HG03064 (cell line): ENCODE measurements around the gene MMP24OS.
"Not testable (repeated sequence)": the region's sequence is repeated elsewhere in the genome, so short reads cannot be mapped to it uniquely, and the experiment has no call there.

Experiments used
- ATAC-seq: cut with Tn5 transposase; IDR thresholded peaks from one replicate; pipeline ENCODE4 v1.9.1; 2021; ENCODE audit warnings: low read depth; ENCODE audit not compliant: unreplicated experiment

MMP24OS gene

DNA sequence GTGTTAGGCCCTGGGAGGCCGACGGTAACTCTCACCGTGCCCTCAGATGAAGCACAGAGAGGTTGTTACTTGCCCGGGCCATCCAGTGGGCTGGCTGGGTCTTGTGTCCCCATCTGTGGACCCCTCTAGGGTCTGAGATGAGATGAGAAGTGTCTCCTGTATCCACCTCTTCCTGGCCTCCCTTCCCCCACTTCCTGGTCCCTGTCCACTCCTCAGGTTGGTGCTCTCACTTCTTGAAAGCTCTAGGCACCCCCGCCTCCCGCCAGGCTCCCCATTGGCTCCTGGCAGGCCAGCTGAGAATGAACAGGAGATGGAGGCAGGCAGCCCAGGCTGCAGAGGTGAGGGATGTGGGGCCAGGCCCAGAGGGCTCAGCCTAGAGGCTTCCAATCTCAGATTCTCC, 1.5 kb downstream of the MMP24OS start:
- no peak for ATAC-seq

DNA sequence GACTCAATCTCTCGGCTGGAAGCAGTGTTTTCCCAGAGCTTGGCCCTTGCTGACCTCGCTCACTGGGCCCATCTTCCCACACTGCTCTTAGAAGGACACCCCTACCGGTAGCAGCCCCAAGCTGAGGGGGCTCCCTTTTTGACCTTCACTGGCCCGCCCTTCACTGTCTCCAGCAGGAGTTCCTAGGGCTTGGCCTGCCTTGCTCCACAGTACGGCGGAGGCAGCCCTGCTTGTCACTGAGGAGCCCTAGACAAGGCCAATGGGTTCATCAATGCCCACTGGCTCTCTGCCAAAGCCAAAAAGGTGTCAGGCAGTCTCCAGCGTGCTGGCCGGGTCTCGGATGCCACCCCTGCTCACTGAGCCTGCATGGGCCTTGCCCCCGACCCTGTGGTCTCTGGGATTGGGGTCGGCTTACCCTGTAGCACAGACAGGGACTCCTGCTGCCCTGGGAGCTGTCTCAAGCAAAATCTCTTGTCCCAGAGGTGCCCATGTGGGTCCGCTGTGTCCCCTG, 2.1 kb downstream of the MMP24OS start:
- no peak for ATAC-seq

- no peak for ATAC-seq
Observed at GRCh38 chr20:35274172-35275092, 3.5 kb downstream of the MMP24OS start.

GRCh38 chr20:35273449-35274171, 4.3 kb downstream of the MMP24OS start:
- no peak for ATAC-seq

DNA sequence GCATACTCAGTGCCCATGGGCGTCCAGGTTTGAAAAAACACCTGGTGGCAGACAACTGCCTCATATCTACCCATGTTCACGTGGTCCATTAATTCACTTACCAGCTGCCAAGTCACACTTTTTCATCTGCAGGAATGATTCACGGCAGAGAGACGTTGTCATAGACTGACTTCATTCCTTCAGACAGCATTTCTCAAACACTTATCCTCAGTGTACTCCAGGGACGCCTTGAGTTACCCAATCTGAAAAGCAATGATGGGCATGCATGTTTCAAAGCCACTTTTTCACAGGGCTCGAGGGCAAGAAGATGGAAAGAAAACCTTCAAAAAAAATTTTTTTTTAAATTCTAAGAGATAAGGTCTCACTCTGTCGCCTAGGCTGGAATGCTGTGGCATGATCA, 6.0 kb downstream of the MMP24OS start:
- ATAC-seq: no peak

- no peak for ATAC-seq
Observed at GRCh38 chr20:35271073-35271882, 6.6 kb downstream of the MMP24OS start.

GRCh38 chr20:35270021-35270902, 7.7 kb downstream of the MMP24OS start:
- no peak for ATAC-seq

DNA sequence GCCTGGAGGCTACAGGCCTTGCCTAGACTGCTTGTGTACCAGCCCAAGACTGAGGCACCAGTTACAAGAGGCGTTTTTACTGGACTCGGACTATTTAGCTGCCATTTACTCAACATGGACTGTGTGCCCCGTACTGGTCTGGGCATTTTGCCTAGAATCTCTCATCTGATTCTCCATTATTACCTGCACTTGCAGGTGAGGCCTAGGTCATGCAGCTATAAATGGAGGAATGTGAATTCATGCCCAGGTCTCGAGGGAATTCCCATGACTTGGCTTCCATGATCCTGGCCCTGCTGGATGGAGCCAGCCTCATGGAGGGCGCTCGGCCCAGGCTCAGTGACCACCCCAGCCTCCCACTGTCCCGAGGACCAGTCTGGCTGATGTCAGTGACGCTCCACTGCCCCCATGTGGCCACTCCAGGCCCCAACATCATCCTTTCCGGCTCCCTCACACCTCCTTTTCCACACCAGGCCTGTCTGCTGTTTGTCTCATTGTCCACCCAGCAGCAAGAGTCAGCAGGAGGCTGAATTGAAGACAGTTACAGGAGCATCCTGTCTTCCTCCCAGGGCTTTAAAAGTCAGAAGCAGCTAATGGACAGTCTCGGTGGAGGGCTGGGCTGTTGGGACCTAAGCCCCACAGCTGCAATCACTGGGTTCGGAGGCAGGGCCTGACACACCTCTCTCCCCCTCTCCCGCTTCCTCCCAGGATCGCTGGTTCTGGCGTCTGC, 8.7 kb downstream of the MMP24OS start:
- ATAC-seq: no peak

GRCh38 chr20:35267092-35267491, 10.8 kb downstream of the MMP24OS start:
- no peak for ATAC-seq

DNA sequence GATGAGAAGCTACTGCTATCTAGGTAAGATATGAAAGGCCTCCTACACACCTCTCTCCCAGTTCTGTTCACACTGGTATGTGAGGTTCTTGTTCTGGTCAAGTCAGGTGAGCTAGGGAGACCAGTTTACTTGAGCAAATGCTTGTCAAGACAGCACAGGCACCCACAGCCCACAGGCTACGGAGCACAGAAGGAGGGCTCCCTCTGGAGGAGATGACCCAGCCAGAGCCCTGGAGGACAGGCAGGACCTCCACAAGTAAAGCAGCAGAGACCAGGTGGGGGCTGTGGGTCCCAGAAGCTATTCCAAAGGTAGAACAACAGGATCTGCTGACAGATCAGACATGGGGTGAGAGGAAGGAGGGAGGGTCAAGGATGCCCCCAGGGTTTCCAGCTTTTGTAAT, 13.2 kb downstream of the MMP24OS start:
- no peak for ATAC-seq

DNA sequence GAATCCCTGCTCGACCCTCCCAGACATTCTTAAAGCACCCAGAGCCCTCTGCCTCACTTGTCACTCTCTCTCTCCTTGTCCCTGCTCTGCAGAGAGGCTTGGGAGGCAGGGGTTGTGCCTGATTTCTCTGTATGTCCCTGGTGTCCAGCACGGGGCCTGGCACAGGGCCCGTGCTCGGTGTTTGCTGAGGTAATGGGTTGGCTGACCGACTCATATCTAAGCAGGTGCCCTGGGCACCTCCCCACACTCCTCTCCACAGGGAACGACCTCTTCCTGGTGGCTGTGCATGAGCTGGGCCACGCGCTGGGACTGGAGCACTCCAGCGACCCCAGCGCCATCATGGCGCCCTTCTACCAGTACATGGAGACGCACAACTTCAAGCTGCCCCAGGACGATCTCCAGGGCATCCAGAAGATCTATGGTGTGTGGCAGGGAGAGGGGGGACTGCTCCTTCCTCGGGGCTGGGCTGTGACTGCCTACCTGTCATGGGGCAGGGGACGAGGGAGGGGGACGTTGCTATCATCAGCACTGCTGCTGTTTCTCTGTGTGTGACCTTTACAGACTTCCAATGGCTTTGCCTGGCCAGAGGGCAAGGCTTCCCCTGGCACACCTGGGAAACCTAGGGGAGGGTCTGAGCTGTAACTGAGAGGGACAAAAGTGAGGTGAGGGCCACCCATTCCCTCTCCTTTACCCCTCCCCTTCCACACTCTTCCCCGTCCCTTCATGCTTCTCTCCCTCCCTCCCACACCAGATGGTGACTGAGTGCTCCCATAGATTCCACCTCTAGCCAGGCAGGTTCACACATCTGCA, 14.2 kb downstream of the MMP24OS start:
- no peak for ATAC-seq

DNA sequence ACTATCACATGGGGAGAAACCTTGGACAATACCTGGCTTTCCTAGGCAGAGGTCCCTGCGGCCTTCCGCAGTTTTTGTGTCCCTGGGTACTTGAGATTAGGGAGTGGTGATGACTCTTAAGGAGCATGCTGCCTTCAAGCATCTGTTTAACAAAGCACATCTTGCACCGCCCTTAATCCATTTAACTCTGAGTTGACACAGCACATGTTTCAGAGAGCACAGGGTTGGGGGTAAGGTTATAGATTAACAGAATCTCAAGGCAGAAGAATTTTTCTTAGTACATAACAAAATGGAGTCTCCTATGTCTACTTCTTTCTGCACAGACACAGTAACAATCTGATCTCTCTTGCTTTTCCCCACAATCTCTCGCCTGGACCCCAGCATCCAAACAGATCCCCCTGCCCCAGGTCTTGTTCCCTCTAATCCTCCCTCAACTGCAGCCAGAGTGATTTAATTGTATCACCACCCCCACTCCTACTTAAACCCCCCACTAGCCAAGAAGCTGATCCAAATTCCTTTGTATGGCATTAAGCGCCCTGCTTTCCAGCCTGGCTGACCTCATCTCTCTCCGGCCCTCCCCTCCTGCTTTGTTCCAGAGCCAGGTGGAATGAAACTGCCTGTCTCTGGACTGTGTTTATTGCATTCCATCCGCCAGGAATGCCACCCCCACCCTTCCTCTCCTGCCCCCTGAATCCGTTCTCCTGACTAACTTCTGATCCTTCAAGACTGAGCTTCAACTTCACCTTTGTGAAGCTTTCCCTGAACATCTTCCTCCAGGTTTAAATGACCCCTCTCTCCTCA, 15.0 kb downstream of the MMP24OS start:
- ATAC-seq: not testable (repeated sequence)

GRCh38 chr20:35262321-35262720, 15.6 kb downstream of the MMP24OS start:
- ATAC-seq: not testable (repeated sequence)

- ATAC-seq: no peak
Observed at GRCh38 chr20:35260426-35260825, 17.5 kb downstream of the MMP24OS start.

GRCh38 chr20:35257175-35257909, 20.6 kb downstream of the MMP24OS start:
- ATAC-seq: no peak

DNA sequence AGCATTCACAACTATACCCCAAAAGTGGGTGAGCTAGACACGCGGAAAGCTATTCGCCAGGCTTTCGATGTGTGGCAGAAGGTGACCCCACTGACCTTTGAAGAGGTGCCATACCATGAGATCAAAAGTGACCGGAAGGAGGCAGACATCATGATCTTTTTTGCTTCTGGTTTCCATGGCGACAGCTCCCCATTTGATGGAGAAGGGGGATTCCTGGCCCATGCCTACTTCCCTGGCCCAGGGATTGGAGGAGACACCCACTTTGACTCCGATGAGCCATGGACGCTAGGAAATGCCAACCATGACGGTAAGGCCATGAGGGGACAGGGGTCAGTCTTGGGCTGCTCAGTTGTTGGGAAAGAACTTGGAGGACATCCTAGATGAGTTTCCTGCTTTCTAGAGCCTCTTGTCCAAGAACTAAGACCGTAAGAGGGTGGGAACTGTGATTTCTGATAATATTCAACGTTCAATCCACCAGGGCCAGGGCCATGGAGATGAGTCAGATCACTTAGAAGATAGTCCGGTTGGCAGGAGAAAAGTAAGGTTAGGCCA, 23.4 kb downstream of the MMP24OS start:
- no peak for ATAC-seq

GRCh38 chr20:35253010-35253409, 24.9 kb downstream of the MMP24OS start:
- no peak for ATAC-seq
